GM12874 (cell line): ENCODE results near the gene ERCC8.

Experiments
- CTCF ChIP-seq: IDR thresholded peaks from 2 replicates; pipeline ENCODE4 v1.5.1; 2011; ENCODE audit warnings: low read depth, mild to moderate bottlenecking, control low read depth, low read length, moderate library complexity; ENCODE audit not compliant: insufficient read depth

Gene ERCC8

GRCh38 chr5:60883229-60883628 lies 61.6 kb downstream of the ERCC8 start:
- peak; percentile 33; the same call in 1 of the 2 replicates for TF ChIP-seq CTCF

- TF ChIP-seq CTCF: no peak
Observed at GRCh38 chr5:60872892-60873291, 72.0 kb downstream of the ERCC8 start.

GRCh38 chr5:60870857-60871256 lies 74.0 kb downstream of the ERCC8 start:
- no peak for TF ChIP-seq CTCF

- TF ChIP-seq CTCF: no peak
Observed at GRCh38 chr5:60856066-60856465, 88.8 kb downstream of the ERCC8 start.

- no peak for TF ChIP-seq CTCF
Observed at GRCh38 chr5:60852940-60853339, 91.9 kb downstream of the ERCC8 start.

- no peak for TF ChIP-seq CTCF
Observed at GRCh38 chr5:60852317-60852716, 92.6 kb downstream of the ERCC8 start.

- no peak for TF ChIP-seq CTCF
Observed at GRCh38 chr5:60851626-60852025, 93.2 kb downstream of the ERCC8 start.

GRCh38 chr5:60846298-60846697 lies 98.6 kb downstream of the ERCC8 start:
- TF ChIP-seq CTCF: no peak
